ENCODE measurements around the gene BCL2L13. TPM values are rescaled to one million over a fixed set of nuclear protein-coding genes. Genes with fewer than 3 reads are reported as not detected.

The BCL2L13 gene
- total RNA-seq, 1 experiment from 2014 or later = 38.1 TPM

DNA sequence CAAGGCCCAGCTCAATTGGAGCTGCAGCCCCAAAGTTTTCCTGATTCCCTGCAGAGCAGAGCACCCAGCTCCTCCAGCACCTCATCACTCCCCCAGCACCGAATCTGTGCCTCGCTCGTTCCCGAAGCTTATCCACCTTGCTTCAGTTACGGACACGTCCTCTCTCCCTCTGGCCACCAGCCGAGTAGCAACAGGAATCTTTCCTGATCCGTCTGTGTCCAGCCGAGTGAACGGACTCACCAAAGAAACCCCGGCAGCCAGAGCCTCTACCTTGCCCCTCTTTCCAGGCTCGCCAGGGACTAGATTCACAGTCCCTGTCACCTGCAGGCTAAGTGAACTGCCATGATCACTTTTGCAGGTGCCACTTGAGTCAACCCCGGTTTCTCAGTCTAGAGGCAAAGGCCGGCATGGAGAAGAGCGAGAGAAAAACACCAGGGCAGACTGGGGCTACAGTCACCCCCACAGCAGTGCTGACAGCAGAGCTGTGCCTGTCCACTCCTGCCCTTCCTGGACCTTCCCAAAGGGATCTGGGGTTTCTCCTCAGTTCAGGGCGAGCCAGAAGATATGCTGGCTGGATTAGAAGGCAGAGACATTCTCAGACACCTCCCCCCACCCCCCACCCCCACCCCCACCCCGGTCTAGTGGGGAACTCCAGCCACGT lies 103.4 kb downstream of the BCL2L13 start:
- H3K27ac Mint-ChIP-seq = peak overlapping the region; percentile 72; the same call in 1 of the 2 replicates
- no peaks in the 10 kb centered on the region for H3K9me3 Mint-ChIP-seq
- DNase-seq (ENCODE audit: low spot score) = no peak
- H3K4me1 Mint-ChIP-seq = peaks cover 19% of the 10 kb centered on the region
- ChIA-PET CTCF (interaction anchor here (0.5 to 9.7 kb wide), 52 partner anchors 8 to 750 kb away, joined by 3 to 302 read pairs (median 5); partner anchors contain the start of genes BID, PEX26 and USP18), POLR2A (interaction anchor here (1.1 to 1.3 kb wide), 2 partner anchors 31 to 43 kb away, joined by 3 to 4 read pairs; no protein-coding TSS in a partner anchor)
- ATAC-seq = peak; percentile 9
- no peak overlapping the region for H3K4me3 Mint-ChIP-seq
- H3K36me3 Mint-ChIP-seq = no peaks in the 10 kb centered on the region
- no peaks in the 10 kb centered on the region for H3K27me3 Mint-ChIP-seq (ENCODE audit: low read depth)
- no peak for TF ChIP-seq ZNF219 (CRISPR knock-in tag; IDR thresholded peaks at IDR 0.05; ENCODE audit: borderline replicate concordance)
- no peak for TF ChIP-seq IRF2 (CRISPR knock-in tag; IDR thresholded peaks at IDR 0.05; ENCODE audit: borderline replicate concordance, low read depth)
- TF ChIP-seq, protein P1, sequence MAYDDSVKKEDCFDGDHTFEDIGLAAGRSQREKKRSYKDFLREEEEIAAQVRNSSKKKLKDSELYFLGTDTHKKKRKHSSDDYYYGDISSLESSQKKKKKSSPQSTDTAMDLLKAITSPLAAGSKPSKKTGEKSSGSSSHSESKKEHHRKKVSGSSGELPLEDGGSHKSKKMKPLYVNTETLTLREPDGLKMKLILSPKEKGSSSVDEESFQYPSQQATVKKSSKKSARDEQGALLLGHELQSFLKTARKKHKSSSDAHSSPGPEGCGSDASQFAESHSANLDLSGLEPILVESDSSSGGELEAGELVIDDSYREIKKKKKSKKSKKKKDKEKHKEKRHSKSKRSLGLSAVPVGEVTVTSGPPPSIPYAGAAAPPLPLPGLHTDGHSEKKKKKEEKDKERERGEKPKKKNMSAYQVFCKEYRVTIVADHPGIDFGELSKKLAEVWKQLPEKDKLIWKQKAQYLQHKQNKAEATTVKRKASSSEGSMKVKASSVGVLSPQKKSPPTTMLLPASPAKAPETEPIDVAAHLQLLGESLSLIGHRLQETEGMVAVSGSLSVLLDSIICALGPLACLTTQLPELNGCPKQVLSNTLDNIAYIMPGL (CRISPR knock-in tag; IDR thresholded peaks at IDR 0.05) = no peak
- TF ChIP-seq RORB (CRISPR knock-in tag; IDR thresholded peaks at IDR 0.05) = no peak
- TF ChIP-seq, protein P2, sequence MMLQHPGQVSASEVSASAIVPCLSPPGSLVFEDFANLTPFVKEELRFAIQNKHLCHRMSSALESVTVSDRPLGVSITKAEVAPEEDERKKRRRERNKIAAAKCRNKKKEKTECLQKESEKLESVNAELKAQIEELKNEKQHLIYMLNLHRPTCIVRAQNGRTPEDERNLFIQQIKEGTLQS (CRISPR knock-in tag; conservative IDR thresholded peaks at IDR 0.05) = no peak
- TF ChIP-seq RELA (CRISPR knock-in tag; IDR thresholded peaks at IDR 0.05; ENCODE audit: borderline replicate concordance) = no peak
- TF ChIP-seq, protein P3, sequence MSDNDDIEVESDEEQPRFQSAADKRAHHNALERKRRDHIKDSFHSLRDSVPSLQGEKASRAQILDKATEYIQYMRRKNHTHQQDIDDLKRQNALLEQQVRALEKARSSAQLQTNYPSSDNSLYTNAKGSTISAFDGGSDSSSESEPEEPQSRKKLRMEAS (CRISPR knock-in tag; IDR thresholded peaks at IDR 0.05) = no peak
- TF ChIP-seq, protein P4, sequence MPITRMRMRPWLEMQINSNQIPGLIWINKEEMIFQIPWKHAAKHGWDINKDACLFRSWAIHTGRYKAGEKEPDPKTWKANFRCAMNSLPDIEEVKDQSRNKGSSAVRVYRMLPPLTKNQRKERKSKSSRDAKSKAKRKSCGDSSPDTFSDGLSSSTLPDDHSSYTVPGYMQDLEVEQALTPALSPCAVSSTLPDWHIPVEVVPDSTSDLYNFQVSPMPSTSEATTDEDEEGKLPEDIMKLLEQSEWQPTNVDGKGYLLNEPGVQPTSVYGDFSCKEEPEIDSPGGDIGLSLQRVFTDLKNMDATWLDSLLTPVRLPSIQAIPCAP (CRISPR knock-in tag; IDR thresholded peaks at IDR 0.05) = no peak
- no peak for TF ChIP-seq ZNF416 (CRISPR knock-in tag; IDR thresholded peaks at IDR 0.05)
- TF ChIP-seq, protein P5, sequence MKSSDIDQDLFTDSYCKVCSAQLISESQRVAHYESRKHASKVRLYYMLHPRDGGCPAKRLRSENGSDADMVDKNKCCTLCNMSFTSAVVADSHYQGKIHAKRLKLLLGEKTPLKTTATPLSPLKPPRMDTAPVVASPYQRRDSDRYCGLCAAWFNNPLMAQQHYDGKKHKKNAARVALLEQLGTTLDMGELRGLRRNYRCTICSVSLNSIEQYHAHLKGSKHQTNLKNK (CRISPR knock-in tag; IDR thresholded peaks at IDR 0.05) = no peak
- TF ChIP-seq TEAD1 (CRISPR knock-in tag; IDR thresholded peaks at IDR 0.05) = no peak
- TF ChIP-seq NFYB (CRISPR knock-in tag; conservative IDR thresholded peaks at IDR 0.05; ENCODE audit: low read depth) = no peak
- TF ChIP-seq, protein P6, sequence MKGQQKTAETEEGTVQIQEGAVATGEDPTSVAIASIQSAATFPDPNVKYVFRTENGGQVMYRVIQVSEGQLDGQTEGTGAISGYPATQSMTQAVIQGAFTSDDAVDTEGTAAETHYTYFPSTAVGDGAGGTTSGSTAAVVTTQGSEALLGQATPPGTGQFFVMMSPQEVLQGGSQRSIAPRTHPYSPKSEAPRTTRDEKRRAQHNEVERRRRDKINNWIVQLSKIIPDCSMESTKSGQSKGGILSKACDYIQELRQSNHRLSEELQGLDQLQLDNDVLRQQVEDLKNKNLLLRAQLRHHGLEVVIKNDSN (CRISPR knock-in tag; IDR thresholded peaks at IDR 0.05) = no peak
- no peak for TF ChIP-seq ZNF232 (CRISPR knock-in tag; IDR thresholded peaks at IDR 0.05)
- TF ChIP-seq, protein P7, sequence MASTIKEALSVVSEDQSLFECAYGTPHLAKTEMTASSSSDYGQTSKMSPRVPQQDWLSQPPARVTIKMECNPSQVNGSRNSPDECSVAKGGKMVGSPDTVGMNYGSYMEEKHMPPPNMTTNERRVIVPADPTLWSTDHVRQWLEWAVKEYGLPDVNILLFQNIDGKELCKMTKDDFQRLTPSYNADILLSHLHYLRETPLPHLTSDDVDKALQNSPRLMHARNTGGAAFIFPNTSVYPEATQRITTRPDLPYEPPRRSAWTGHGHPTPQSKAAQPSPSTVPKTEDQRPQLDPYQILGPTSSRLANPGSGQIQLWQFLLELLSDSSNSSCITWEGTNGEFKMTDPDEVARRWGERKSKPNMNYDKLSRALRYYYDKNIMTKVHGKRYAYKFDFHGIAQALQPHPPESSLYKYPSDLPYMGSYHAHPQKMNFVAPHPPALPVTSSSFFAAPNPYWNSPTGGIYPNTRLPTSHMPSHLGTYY (CRISPR knock-in tag; IDR thresholded peaks at IDR 0.05) = no peak
- TF ChIP-seq, protein P8, sequence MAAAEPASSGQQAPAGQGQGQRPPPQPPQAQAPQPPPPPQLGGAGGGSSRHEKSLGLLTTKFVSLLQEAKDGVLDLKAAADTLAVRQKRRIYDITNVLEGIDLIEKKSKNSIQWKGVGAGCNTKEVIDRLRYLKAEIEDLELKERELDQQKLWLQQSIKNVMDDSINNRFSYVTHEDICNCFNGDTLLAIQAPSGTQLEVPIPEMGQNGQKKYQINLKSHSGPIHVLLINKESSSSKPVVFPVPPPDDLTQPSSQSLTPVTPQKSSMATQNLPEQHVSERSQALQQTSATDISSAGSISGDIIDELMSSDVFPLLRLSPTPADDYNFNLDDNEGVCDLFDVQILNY (CRISPR knock-in tag; IDR thresholded peaks at IDR 0.05) = no peak
- TF ChIP-seq FOXK1 (CRISPR knock-in tag; IDR thresholded peaks at IDR 0.05) = no peak
- TF ChIP-seq MYBL2 (CRISPR knock-in tag; IDR thresholded peaks at IDR 0.05) = no peak
- no peak for TF ChIP-seq ZNF396 (CRISPR knock-in tag; IDR thresholded peaks at IDR 0.05; ENCODE audit: borderline replicate concordance)
- TF ChIP-seq ZNF423 (CRISPR knock-in tag; IDR thresholded peaks at IDR 0.05) = no peak
